ENCODE results near the gene METTL26. TPM values are rescaled to one million over a fixed set of nuclear protein-coding genes. Genes with fewer than 3 reads are reported as not detected.

Gene METTL26
- total and polyA plus RNA-seq, 2 experiments from 2014 or later: 155 to 218 TPM

GRCh38 chr16:626787-627453, 9.2 kb downstream of the METTL26 start:
- H3K9me2 ChIP-seq (ENCODE audit: insufficient read depth): no peaks in the 10 kb centered on the region
- 18 to 29% methylated on average over 26 to 27 of the region's 29 CpGs for WGBS, 2 experiments (ENCODE audit: low coverage in 1 of 2, low lambda C conversion rate in 2 of 2, missing lambda C conversion rate in 2 of 2)
- H3K4me2 ChIP-seq (ENCODE audit: unreplicated experiment): peak overlapping the region; percentile 2
- peak overlapping the region; percentile 62 for H3K9ac ChIP-seq
- DNase-seq: peak; percentile 99
- no peaks in the 10 kb centered on the region for H4K20me1 ChIP-seq (ENCODE audit: insufficient read depth)
- H3K79me2 ChIP-seq (ENCODE audit: insufficient read depth): peaks cover 2% of the 10 kb centered on the region; the same call in 1 of the 2 replicates
- H3K27me3 ChIP-seq (replicated peaks; ENCODE audit: insufficient read depth): no peaks in the 10 kb centered on the region
- peaks cover 15% of the 10 kb centered on the region for H3K4me1 ChIP-seq (ENCODE audit: insufficient read depth)
- H3K9me3 ChIP-seq (ENCODE audit: low read depth): no peaks in the 10 kb centered on the region
- no peaks in the 10 kb centered on the region for H3K36me3 ChIP-seq (ENCODE audit: low read depth)
- 0 out of 2 replicates have a peak, but pooled peaks cover 4% of the 10 kb centered on the region for H3F3A ChIP-seq (ENCODE audit: insufficient read depth)
- 0 out of 2 replicates have a peak overlapping the region, but pooled peaks have one; percentile 9 for H3K4me3 ChIP-seq
- H3K27ac ChIP-seq: peak overlapping the region; percentile 87
- in situ Hi-C loops (cut with MboI): no loop called here
- no peak overlapping the region for H2AFZ ChIP-seq
- TF ChIP-seq EZH2phosphoT487 (IDR thresholded peaks at IDR 0.05; ENCODE audit: insufficient read depth, low read depth): no peak
- TF ChIP-seq EZH2 (IDR thresholded peaks at IDR 0.05; ENCODE audit: insufficient read depth, poor library complexity, severe bottlenecking): no peak

GRCh38 chr16:625977-626765, 9.9 kb downstream of the METTL26 start:
- Histone ChIP-seq H3K4me2 (ENCODE audit: unreplicated experiment) (no peak overlapping the region), H3K4me1 (ENCODE audit: insufficient read depth) (peaks cover 15% of the 10 kb centered on the region), H3F3A (ENCODE audit: insufficient read depth) (0 out of 2 replicates have a peak, but pooled peaks cover 4% of the 10 kb centered on the region), H3K36me3 (ENCODE audit: low read depth) (no peaks in the 10 kb centered on the region), H3K9me2 (ENCODE audit: insufficient read depth) (no peaks in the 10 kb centered on the region), H3K79me2 (ENCODE audit: insufficient read depth) (peaks cover 5% of the 10 kb centered on the region; the same call in 1 of the 2 replicates), H3K27ac (peak overlapping the region; percentile 87), H2AFZ (no peak overlapping the region), H4K20me1 (ENCODE audit: insufficient read depth) (no peaks in the 10 kb centered on the region), H3K27me3 (replicated peaks; ENCODE audit: insufficient read depth) (no peaks in the 10 kb centered on the region), H3K9ac (peak overlapping the region; percentile 62), H3K9me3 (ENCODE audit: low read depth) (no peaks in the 10 kb centered on the region), H3K4me3 (0 out of 2 replicates have a peak overlapping the region, but pooled peaks have one; percentile 9)
- TF ChIP-seq EZH2phosphoT487 (IDR thresholded peaks at IDR 0.05; ENCODE audit: insufficient read depth, low read depth) (no peak), EZH2 (IDR thresholded peaks at IDR 0.05; ENCODE audit: insufficient read depth, poor library complexity, severe bottlenecking) (no peak)
- DNase-seq: no peak
- WGBS, 2 experiments (ENCODE audit: low coverage in 1 of 2, low lambda C conversion rate in 2 of 2, missing lambda C conversion rate in 2 of 2): 88 to 90% methylated on average over 30 to 35 of the region's 35 CpGs
- in situ Hi-C loops (cut with MboI): no loop called here

- 0 out of 2 replicates have a peak, but pooled peaks cover 4% of the 10 kb centered on the region for H3F3A ChIP-seq (ENCODE audit: insufficient read depth)
- no peak overlapping the region for H3K9ac ChIP-seq
- H2AFZ ChIP-seq: no peak overlapping the region
- no peaks in the 10 kb centered on the region for H3K9me3 ChIP-seq (ENCODE audit: low read depth)
- peaks cover 12% of the 10 kb centered on the region for H3K4me1 ChIP-seq (ENCODE audit: insufficient read depth)
- no peak overlapping the region for H3K4me3 ChIP-seq
- no peak overlapping the region for H3K27ac ChIP-seq
- TF ChIP-seq EZH2phosphoT487 (IDR thresholded peaks at IDR 0.05; ENCODE audit: insufficient read depth, low read depth) (no peak), EZH2 (IDR thresholded peaks at IDR 0.05; ENCODE audit: insufficient read depth, poor library complexity, severe bottlenecking) (no peak)
- no peaks in the 10 kb centered on the region for H3K36me3 ChIP-seq (ENCODE audit: low read depth)
- peaks cover 5% of the 10 kb centered on the region; the same call in 1 of the 2 replicates for H3K79me2 ChIP-seq (ENCODE audit: insufficient read depth)
- H3K9me2 ChIP-seq (ENCODE audit: insufficient read depth): no peaks in the 10 kb centered on the region
- DNase-seq: no peak
- no peak overlapping the region for H3K4me2 ChIP-seq (ENCODE audit: unreplicated experiment)
- H3K27me3 ChIP-seq (replicated peaks; ENCODE audit: insufficient read depth): no peaks in the 10 kb centered on the region
- in situ Hi-C loops (cut with MboI): no loop called here
- WGBS, 2 experiments (ENCODE audit: low coverage in 1 of 2, low lambda C conversion rate in 2 of 2, missing lambda C conversion rate in 2 of 2): 95 to 98% methylated on average over 30 to 37 of the region's 37 CpGs
- H4K20me1 ChIP-seq (ENCODE audit: insufficient read depth): no peaks in the 10 kb centered on the region
Observed at GRCh38 chr16:625117-625976, 10.8 kb downstream of the METTL26 start.

Data from GM23248 (cell line).